ENCODE results near the gene LIN7C. TPM values are rescaled to one million over a fixed set of nuclear protein-coding genes. Genes with fewer than 3 reads are reported as not detected.
A peak's percentile ranks its signal among the peaks of the same experiment; 100 is the strongest.

The LIN7C gene
- total and polyA plus RNA-seq, 2 of the 13 experiments (the other 11 are each of a cell fraction or from before 2014, with no cell fraction given) = 14.8 to 37.2 TPM

DNA sequence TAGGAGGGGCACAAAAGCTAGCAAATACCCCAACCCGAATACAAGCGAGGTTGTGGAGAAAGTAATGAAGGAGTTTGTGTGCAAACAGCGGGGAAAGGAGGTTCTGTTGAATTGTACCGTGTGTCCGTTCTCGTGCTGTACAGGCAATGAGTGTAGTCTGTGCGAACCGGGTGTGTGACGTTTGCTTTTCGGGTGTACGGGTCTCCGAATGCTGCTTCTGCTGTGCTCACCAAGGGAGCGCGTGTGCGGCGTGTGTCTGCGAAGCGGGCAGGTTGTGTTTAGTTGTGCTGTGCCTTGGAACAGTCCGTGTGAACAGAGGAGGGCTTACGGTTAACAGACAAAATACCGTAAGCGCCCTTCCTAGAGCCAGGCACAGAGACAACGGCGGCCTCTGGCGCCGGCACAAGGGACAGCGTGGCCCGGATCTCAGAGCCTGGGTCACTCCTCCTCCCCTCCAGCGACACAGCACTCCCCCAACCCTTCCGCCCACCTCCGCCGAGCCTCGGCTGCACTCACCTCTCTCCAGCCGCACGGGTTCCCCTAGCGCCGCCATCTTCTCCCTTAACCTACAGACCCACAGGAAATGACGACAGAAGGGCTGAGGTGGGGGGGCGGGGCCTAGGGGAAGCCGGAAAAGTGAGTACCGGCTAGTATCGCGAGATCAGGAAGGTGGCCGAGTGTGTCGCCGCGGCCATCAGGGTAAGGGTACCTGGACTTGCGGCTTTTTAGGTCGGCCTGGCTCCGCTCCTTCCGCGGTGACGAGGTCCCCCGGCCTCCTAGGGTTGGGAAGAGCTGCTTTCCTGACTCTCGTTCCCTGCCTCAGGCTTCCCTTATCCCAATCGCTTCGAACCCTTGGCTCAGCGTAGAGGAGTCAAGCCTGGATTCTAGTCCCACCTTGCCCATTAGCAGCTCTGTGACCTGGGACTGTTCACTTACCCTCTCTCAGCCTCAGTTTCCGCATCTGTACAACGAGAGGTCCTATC, at the start of gene LIN7C (continued):
- TF ChIP-seq, protein P1, sequence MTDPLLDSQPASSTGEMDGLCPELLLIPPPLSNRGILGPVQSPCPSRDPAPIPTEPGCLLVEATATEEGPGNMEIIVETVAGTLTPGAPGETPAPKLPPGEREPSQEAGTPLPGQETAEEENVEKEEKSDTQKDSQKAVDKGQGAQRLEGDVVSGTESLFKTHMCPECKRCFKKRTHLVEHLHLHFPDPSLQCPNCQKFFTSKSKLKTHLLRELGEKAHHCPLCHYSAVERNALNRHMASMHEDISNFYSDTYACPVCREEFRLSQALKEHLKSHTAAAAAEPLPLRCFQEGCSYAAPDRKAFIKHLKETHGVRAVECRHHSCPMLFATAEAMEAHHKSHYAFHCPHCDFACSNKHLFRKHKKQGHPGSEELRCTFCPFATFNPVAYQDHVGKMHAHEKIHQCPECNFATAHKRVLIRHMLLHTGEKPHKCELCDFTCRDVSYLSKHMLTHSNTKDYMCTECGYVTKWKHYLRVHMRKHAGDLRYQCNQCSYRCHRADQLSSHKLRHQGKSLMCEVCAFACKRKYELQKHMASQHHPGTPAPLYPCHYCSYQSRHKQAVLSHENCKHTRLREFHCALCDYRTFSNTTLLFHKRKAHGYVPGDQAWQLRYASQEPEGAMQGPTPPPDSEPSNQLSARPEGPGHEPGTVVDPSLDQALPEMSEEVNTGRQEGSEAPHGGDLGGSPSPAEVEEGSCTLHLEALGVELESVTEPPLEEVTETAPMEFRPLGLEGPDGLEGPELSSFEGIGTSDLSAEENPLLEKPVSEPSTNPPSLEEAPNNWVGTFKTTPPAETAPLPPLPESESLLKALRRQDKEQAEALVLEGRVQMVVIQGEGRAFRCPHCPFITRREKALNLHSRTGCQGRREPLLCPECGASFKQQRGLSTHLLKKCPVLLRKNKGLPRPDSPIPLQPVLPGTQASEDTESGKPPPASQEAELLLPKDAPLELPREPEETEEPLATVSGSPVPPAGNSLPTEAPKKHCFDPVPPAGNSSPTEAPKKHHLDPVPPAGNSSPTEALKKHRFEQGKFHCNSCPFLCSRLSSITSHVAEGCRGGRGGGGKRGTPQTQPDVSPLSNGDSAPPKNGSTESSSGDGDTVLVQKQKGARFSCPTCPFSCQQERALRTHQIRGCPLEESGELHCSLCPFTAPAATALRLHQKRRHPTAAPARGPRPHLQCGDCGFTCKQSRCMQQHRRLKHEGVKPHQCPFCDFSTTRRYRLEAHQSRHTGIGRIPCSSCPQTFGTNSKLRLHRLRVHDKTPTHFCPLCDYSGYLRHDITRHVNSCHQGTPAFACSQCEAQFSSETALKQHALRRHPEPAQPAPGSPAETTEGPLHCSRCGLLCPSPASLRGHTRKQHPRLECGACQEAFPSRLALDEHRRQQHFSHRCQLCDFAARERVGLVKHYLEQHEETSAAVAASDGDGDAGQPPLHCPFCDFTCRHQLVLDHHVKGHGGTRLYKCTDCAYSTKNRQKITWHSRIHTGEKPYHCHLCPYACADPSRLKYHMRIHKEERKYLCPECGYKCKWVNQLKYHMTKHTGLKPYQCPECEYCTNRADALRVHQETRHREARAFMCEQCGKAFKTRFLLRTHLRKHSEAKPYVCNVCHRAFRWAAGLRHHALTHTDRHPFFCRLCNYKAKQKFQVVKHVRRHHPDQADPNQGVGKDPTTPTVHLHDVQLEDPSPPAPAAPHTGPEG (CRISPR knock-in tag; IDR thresholded peaks at IDR 0.05) = no peak
- TF ChIP-seq, protein P2, sequence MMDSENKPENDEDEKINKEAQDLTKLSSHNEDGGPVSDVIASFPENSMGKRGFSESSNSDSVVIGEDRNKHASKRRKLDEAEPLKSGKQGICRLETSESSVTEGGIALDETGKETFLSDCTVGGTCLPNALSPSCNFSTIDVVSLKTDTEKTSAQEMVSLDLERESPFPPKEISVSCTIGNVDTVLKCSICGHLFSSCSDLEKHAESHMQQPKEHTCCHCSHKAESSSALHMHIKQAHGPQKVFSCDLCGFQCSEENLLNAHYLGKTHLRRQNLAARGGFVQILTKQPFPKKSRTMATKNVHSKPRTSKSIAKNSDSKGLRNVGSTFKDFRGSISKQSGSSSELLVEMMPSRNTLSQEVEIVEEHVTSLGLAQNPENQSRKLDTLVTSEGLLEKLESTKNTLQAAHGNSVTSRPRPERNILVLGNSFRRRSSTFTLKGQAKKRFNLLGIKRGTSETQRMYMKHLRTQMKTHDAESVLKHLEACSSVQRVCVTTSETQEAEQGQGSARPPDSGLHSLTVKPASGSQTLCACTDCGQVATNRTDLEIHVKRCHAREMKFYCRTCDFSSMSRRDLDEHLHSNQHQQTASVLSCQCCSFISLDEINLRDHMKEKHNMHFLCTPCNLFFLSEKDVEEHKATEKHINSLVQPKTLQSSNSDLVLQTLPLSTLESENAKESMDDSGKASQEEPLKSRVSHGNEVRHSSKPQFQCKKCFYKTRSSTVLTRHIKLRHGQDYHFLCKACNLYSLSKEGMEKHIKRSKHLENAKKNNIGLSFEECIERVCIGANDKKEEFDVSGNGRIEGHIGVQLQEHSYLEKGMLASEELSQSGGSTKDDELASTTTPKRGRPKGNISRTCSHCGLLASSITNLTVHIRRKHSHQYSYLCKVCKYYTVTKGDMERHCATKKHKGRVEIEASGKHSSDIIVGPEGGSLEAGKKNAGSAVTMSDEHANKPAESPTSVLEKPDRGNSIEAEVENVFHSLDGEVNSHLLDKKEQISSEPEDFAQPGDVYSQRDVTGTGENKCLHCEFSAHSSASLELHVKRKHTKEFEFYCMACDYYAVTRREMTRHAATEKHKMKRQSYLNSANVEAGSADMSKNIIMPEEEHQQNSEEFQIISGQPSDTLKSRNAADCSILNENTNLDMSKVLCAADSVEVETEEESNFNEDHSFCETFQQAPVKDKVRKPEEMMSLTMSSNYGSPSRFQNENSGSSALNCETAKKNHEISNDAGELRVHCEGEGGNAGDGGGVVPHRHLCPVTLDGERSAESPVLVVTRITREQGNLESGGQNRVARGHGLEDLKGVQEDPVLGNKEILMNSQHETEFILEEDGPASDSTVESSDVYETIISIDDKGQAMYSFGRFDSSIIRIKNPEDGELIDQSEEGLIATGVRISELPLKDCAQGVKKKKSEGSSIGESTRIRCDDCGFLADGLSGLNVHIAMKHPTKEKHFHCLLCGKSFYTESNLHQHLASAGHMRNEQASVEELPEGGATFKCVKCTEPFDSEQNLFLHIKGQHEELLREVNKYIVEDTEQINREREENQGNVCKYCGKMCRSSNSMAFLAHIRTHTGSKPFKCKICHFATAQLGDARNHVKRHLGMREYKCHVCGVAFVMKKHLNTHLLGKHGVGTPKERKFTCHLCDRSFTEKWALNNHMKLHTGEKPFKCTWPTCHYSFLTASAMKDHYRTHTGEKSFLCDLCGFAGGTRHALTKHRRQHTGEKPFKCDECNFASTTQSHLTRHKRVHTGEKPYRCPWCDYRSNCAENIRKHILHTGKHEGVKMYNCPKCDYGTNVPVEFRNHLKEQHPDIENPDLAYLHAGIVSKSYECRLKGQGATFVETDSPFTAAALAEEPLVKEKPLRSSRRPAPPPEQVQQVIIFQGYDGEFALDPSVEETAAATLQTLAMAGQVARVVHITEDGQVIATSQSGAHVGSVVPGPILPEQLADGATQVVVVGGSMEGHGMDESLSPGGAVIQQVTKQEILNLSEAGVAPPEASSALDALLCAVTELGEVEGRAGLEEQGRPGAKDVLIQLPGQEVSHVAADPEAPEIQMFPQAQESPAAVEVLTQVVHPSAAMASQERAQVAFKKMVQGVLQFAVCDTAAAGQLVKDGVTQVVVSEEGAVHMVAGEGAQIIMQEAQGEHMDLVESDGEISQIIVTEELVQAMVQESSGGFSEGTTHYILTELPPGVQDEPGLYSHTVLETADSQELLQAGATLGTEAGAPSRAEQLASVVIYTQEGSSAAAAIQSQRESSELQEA (CRISPR knock-in tag; IDR thresholded peaks at IDR 0.05; ENCODE audit: not compliant biosample characterization) = peak; percentile 76
- no peak for TF ChIP-seq ZNF879 (CRISPR knock-in tag; IDR thresholded peaks at IDR 0.05)
- TF ChIP-seq AKAP8 (CRISPR knock-in tag; IDR thresholded peaks at IDR 0.05) = no peak
- no peak for TF ChIP-seq MAFF (IDR thresholded peaks at IDR 0.05; ENCODE audit: low read depth, low read length)
- TF ChIP-seq, protein P3, sequence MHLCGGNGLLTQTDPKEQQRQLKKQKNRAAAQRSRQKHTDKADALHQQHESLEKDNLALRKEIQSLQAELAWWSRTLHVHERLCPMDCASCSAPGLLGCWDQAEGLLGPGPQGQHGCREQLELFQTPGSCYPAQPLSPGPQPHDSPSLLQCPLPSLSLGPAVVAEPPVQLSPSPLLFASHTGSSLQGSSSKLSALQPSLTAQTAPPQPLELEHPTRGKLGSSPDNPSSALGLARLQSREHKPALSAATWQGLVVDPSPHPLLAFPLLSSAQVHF (CRISPR knock-in tag; IDR thresholded peaks at IDR 0.05) = no peak
- TF ChIP-seq SYNCRIP (IDR thresholded peaks at IDR 0.05; ENCODE audit: insufficient read depth, low read depth, low read length) = no peak
- TF ChIP-seq ZNF180 (CRISPR knock-in tag; IDR thresholded peaks at IDR 0.05; ENCODE audit: borderline replicate concordance, low read depth) = no peak
- TF ChIP-seq YEATS2 (CRISPR knock-in tag; IDR thresholded peaks at IDR 0.05; ENCODE audit: borderline replicate concordance) = peak; percentile 94
- TF ChIP-seq, protein P4, sequence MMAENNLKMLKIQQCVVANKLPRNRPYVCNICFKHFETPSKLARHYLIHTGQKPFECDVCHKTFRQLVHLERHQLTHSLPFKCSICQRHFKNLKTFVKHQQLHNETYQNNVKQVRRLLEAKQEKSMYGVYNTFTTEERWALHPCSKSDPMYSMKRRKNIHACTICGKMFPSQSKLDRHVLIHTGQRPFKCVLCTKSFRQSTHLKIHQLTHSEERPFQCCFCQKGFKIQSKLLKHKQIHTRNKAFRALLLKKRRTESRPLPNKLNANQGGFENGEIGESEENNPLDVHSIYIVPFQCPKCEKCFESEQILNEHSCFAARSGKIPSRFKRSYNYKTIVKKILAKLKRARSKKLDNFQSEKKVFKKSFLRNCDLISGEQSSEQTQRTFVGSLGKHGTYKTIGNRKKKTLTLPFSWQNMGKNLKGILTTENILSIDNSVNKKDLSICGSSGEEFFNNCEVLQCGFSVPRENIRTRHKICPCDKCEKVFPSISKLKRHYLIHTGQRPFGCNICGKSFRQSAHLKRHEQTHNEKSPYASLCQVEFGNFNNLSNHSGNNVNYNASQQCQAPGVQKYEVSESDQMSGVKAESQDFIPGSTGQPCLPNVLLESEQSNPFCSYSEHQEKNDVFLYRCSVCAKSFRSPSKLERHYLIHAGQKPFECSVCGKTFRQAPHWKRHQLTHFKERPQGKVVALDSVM (CRISPR knock-in tag; IDR thresholded peaks at IDR 0.05) = no peak
